HEK293 (cell line): ENCODE measurements around the gene IL20RA.

ENCODE experiments used
- CTCF ChIA-PET: fragments of 350-600 bp; formaldehyde crosslinking; extraction: SDS; loops from one replicate; lab custom pipeline; 2021; ENCODE audit warnings: antibody characterized with exemption; lab: Yijun Ruan, JAX
- POLR2A ChIA-PET: fragments of 300-600 bp; formaldehyde crosslinking; extraction: SDS; loops from one replicate; lab custom pipeline; 2020; ENCODE audit warnings: antibody characterized with exemption, inconsistent platforms; lab: Yijun Ruan, JAX
- H3K27ac ChIP-seq: fragments of 200-500 bp; sonication (Bioruptor generic); 2 replicates; pipeline ENCODE4 v1.5.1; 2014; ENCODE audit warnings: low read depth, low read length, control low read depth, inconsistent platforms; ENCODE audit errors: extremely low read depth
- H3K36me3 ChIP-seq, 2 experiments: fragments of 200-500 bp in 1 of 2; sonication (Bioruptor generic) in 1 of 2; 1 replicate in 1 of 2; 2 replicates in 1 of 2; pipeline ENCODE4 v1.5.1; 2014 to 2017; ENCODE audit warnings: inconsistent platforms in 2 of 2, low read length in 2 of 2; ENCODE audit not compliant: control insufficient read depth in 2 of 2, insufficient read depth in 1 of 2
- H3K4me1 ChIP-seq: fragments of 200-500 bp; sonication (Bioruptor generic); 2 replicates; pipeline ENCODE4 v1.5.1; 2014; ENCODE audit warnings: mild to moderate bottlenecking, low read length, inconsistent platforms; ENCODE audit not compliant: control insufficient read depth, insufficient read depth
- H3K4me3 ChIP-seq: 2 replicates; pipeline ENCODE4 v1.5.1; 2011; ENCODE audit warnings: low read depth, mild to moderate bottlenecking, control low read depth, low read length, moderate library complexity
- H3K9me3 ChIP-seq: fragments of 200-500 bp; sonication (Bioruptor generic); 2 replicates; pipeline ENCODE4 v1.5.1; 2014; ENCODE audit warnings: low read depth, low read length, inconsistent platforms; ENCODE audit not compliant: control insufficient read depth, insufficient read depth
- EGR2 ChIP-seq: fragments of 450-650 bp; formaldehyde crosslinking; IDR thresholded peaks from 2 replicates; pipeline ENCODE4 v1.5.1; 2016; ENCODE audit warnings: low read depth, missing biosample characterization, missing genetic modification characterization
- KLF17 ChIP-seq: fragments of 450-650 bp; formaldehyde crosslinking; IDR thresholded peaks from 2 replicates; pipeline ENCODE4 v1.5.1; 2016; ENCODE audit warnings: missing biosample characterization, missing genetic modification characterization
- MYNN ChIP-seq: fragments of 450-650 bp; formaldehyde crosslinking; IDR thresholded peaks from 2 replicates; pipeline ENCODE4 v1.5.1; 2016; ENCODE audit warnings: missing biosample characterization, missing genetic modification characterization, borderline replicate concordance
- RBAK ChIP-seq: fragments of 450-650 bp; formaldehyde crosslinking; IDR thresholded peaks from 2 replicates; pipeline ENCODE4 v1.5.1; 2016; ENCODE audit warnings: missing biosample characterization, missing genetic modification characterization
- SCRT1 ChIP-seq: fragments of 450-650 bp; formaldehyde crosslinking; IDR thresholded peaks from 2 replicates; pipeline ENCODE4 v1.5.1; 2016; ENCODE audit warnings: missing biosample characterization, missing genetic modification characterization, borderline replicate concordance
- SP7 ChIP-seq: fragments of 450-650 bp; formaldehyde crosslinking; IDR thresholded peaks from 2 replicates; pipeline ENCODE4 v1.5.1; 2016; ENCODE audit warnings: missing biosample characterization, missing genetic modification characterization
- ZBTB17 ChIP-seq: fragments of 450-650 bp; formaldehyde crosslinking; IDR thresholded peaks from 2 replicates; pipeline ENCODE4 v1.5.1; 2016; ENCODE audit warnings: missing biosample characterization, missing genetic modification characterization
- ZBTB7A ChIP-seq: fragments of 450-650 bp; formaldehyde crosslinking; IDR thresholded peaks from 2 replicates; pipeline ENCODE4 v1.5.1; 2016; ENCODE audit warnings: low read depth, missing biosample characterization, missing genetic modification characterization
- ZFP3 ChIP-seq: fragments of 450-650 bp; formaldehyde crosslinking; IDR thresholded peaks from 2 replicates; pipeline ENCODE4 v1.5.1; 2016; ENCODE audit warnings: low read depth, missing biosample characterization, missing genetic modification characterization
- ZIC2 ChIP-seq: fragments of 450-650 bp; formaldehyde crosslinking; IDR thresholded peaks from 2 replicates; pipeline ENCODE4 v1.5.1; 2016; ENCODE audit warnings: missing biosample characterization, missing genetic modification characterization
- ZNF112 ChIP-seq: fragments of 450-650 bp; formaldehyde crosslinking; IDR thresholded peaks from 2 replicates; pipeline ENCODE4 v1.5.0; 2017; ENCODE audit warnings: missing biosample characterization, missing genetic modification characterization
- ZNF114 ChIP-seq: fragments of 450-650 bp; formaldehyde crosslinking; IDR thresholded peaks from 2 replicates; pipeline ENCODE4 v1.5.0; 2017; ENCODE audit warnings: missing biosample characterization, missing genetic modification characterization
- ZNF121 ChIP-seq: fragments of 450-650 bp; formaldehyde crosslinking; IDR thresholded peaks from 2 replicates; pipeline ENCODE4 v1.5.1; 2016; ENCODE audit warnings: missing biosample characterization, missing genetic modification characterization
- ZNF132 ChIP-seq: fragments of 450-650 bp; formaldehyde crosslinking; IDR thresholded peaks from 2 replicates; pipeline ENCODE4 v1.5.1; 2017; ENCODE audit warnings: missing biosample characterization, missing genetic modification characterization, borderline replicate concordance
- ZNF155 ChIP-seq: fragments of 450-650 bp; formaldehyde crosslinking; IDR thresholded peaks from 2 replicates; pipeline ENCODE4 v1.5.1; 2016; ENCODE audit warnings: missing biosample characterization, missing genetic modification characterization
- ZNF2 ChIP-seq: fragments of 450-650 bp; formaldehyde crosslinking; IDR thresholded peaks from 2 replicates; pipeline ENCODE4 v1.5.1; 2016; ENCODE audit warnings: missing biosample characterization, missing genetic modification characterization
- ZNF23 ChIP-seq: fragments of 450-650 bp; formaldehyde crosslinking; IDR thresholded peaks from 2 replicates; pipeline ENCODE4 v1.5.1; 2016; ENCODE audit warnings: missing biosample characterization, missing genetic modification characterization, borderline replicate concordance
- ZNF24 ChIP-seq: fragments of 450-650 bp; formaldehyde crosslinking; IDR thresholded peaks from 2 replicates; pipeline ENCODE4 v1.5.1; 2016; ENCODE audit warnings: missing biosample characterization, missing genetic modification characterization
- ZNF26 ChIP-seq: fragments of 450-650 bp; formaldehyde crosslinking; IDR thresholded peaks from 2 replicates; pipeline ENCODE4 v1.5.1; 2016; ENCODE audit warnings: missing biosample characterization, missing genetic modification characterization
- ZNF274 ChIP-seq, 2 experiments: fragments of 200-500 bp in 1 of 2; fragments of 450-650 bp in 1 of 2; sonication (Bioruptor generic) in 1 of 2; formaldehyde crosslinking in 1 of 2; IDR thresholded peaks; 2 replicates each; pipeline versions ENCODE4 v1.5.1 to v1.6.1; 2014 to 2016; ENCODE audit warnings: borderline replicate concordance in 1 of 2, inconsistent platforms in 1 of 2, low read length in 1 of 2, missing biosample characterization in 1 of 2, missing genetic modification characterization in 1 of 2
- ZNF341 ChIP-seq: fragments of 450-650 bp; formaldehyde crosslinking; IDR thresholded peaks from 2 replicates; pipeline ENCODE4; 2016; ENCODE audit warnings: low read depth, missing biosample characterization, missing genetic modification characterization
- ZNF426 ChIP-seq: fragments of 450-650 bp; formaldehyde crosslinking; IDR thresholded peaks from 2 replicates; pipeline ENCODE4 v1.5.1; 2017; ENCODE audit warnings: missing biosample characterization, missing genetic modification characterization, mild to moderate bottlenecking, inconsistent platforms, moderate library complexity
- ZNF501 ChIP-seq: fragments of 450-650 bp; formaldehyde crosslinking; IDR thresholded peaks from 2 replicates; pipeline ENCODE4 v1.5.1; 2016; ENCODE audit warnings: missing biosample characterization, missing genetic modification characterization
- ZNF529 ChIP-seq: fragments of 450-650 bp; formaldehyde crosslinking; IDR thresholded peaks from 2 replicates; pipeline ENCODE4 v1.5.1; 2017; ENCODE audit warnings: missing genetic modification characterization, missing biosample characterization; ENCODE audit not compliant: insufficient replicate concordance
- ZNF544 ChIP-seq: fragments of 450-650 bp; formaldehyde crosslinking; IDR thresholded peaks from 2 replicates; pipeline ENCODE4 v1.5.0; 2017; ENCODE audit warnings: missing biosample characterization, missing genetic modification characterization
- ZNF548 ChIP-seq: fragments of 450-650 bp; formaldehyde crosslinking; IDR thresholded peaks from 2 replicates; pipeline ENCODE4 v1.5.1; 2016; ENCODE audit warnings: missing biosample characterization, missing genetic modification characterization
- ZNF549 ChIP-seq: fragments of 450-650 bp; IDR thresholded peaks from 2 replicates; pipeline ENCODE4 v1.5.1; 2018; ENCODE audit warnings: missing biosample characterization, missing genetic modification characterization, mild to moderate bottlenecking, inconsistent platforms, moderate library complexity
- ZNF600 ChIP-seq: fragments of 450-650 bp; formaldehyde crosslinking; IDR thresholded peaks from 2 replicates; pipeline ENCODE4 v1.5.1; 2016; ENCODE audit warnings: missing biosample characterization, missing genetic modification characterization
- ZNF670 ChIP-seq: fragments of 450-650 bp; formaldehyde crosslinking; IDR thresholded peaks from 2 replicates; pipeline ENCODE4 v1.5.1; 2016; ENCODE audit warnings: missing biosample characterization, missing genetic modification characterization, low read depth
- ZNF785 ChIP-seq: fragments of 450-650 bp; formaldehyde crosslinking; IDR thresholded peaks from 2 replicates; pipeline ENCODE4 v1.5.1; 2016; ENCODE audit warnings: missing biosample characterization, missing genetic modification characterization
- ZSCAN18 ChIP-seq: fragments of 450-650 bp; formaldehyde crosslinking; IDR thresholded peaks from 2 replicates; pipeline ENCODE4 v1.5.1; 2016; ENCODE audit warnings: missing biosample characterization, missing genetic modification characterization

Gene IL20RA

GRCh38 chr6:136992113-136992512 is 52.7 kb downstream of the IL20RA start:
- Histone ChIP-seq H3K36me3 (no peaks in the 10 kb centered on the region), H3K9me3 (no peaks in the 10 kb centered on the region), H3K27ac (no peak overlapping the region), H3K4me3 (no peak overlapping the region), H3K4me1 (peaks cover 5% of the 10 kb centered on the region)
- POLR2A ChIA-PET: interaction anchor here (0.6 kb wide), 1 partner anchor 31 kb away, joined by 3 read pairs; no protein-coding TSS in a partner anchor
- CTCF ChIA-PET: interaction anchor here (0.8 to 1.6 kb wide), 3 partner anchors 22 to 199 kb away, joined by 3 to 7 read pairs (median 3); no protein-coding TSS in a partner anchor
- no peak for TF ChIP-seq ZNF785 (tag by site-specific recombination)
- TF ChIP-seq MYNN: peak; percentile 91
- peak; percentile 26; the same call in 1 of the 2 replicates for TF ChIP-seq ZNF600
- TF ChIP-seq ZBTB17 (tag by site-specific recombination): peak; percentile 68

- CTCF ChIA-PET: interaction anchor here (0.8 to 1.6 kb wide), 5 partner anchors 22 to 199 kb away, joined by 3 to 7 read pairs (median 3); no protein-coding TSS in a partner anchor
- H3K27ac ChIP-seq: no peak overlapping the region
- peaks cover 5% of the 10 kb centered on the region for H3K4me1 ChIP-seq
- no peaks in the 10 kb centered on the region for H3K36me3 ChIP-seq
- POLR2A ChIA-PET: interaction anchor here (0.6 kb wide), 1 partner anchor 30 kb away, joined by 3 read pairs; no protein-coding TSS in a partner anchor
- no peak overlapping the region for H3K4me3 ChIP-seq
- no peaks in the 10 kb centered on the region for H3K9me3 ChIP-seq
- no peak for TF ChIP-seq ZBTB7A
- no peak for TF ChIP-seq ZNF112
- no peak for TF ChIP-seq ZNF274 (IDR thresholded peaks at IDR 0.05; ENCODE audit: low read length)
- TF ChIP-seq ZNF274 (tag by site-specific recombination; IDR thresholded peaks at IDR 0.05; ENCODE audit: borderline replicate concordance): no peak
- no peak for TF ChIP-seq ZNF529
- TF ChIP-seq RBAK (tag by site-specific recombination): no peak
- TF ChIP-seq KLF17 (tag by site-specific recombination): no peak
- no peak for TF ChIP-seq SP7 (tag by site-specific recombination)
- no peak for TF ChIP-seq ZNF155 (tag by site-specific recombination)
- TF ChIP-seq ZFP3 (tag by site-specific recombination): no peak
- no peak for TF ChIP-seq ZNF132
Observed at GRCh38 chr6:136991646-136992045, 53.1 kb downstream of the IL20RA start.

GRCh38 chr6:136990754-136991153 is 54.0 kb downstream of the IL20RA start:
- H3K4me1 ChIP-seq: peaks cover 5% of the 10 kb centered on the region
- ChIA-PET CTCF (interaction anchor here (0.6 to 1.3 kb wide), 5 partner anchors 10 to 53 kb away, joined by 3 to 6 read pairs (median 3); no protein-coding TSS in a partner anchor), POLR2A (interaction anchor here (0.6 kb wide), 1 partner anchor 10 kb away, joined by 4 read pairs; no protein-coding TSS in a partner anchor)
- no peak overlapping the region for H3K27ac ChIP-seq
- H3K9me3 ChIP-seq: no peaks in the 10 kb centered on the region
- H3K4me3 ChIP-seq: no peak overlapping the region
- H3K36me3 ChIP-seq: no peaks in the 10 kb centered on the region
- TF ChIP-seq MYNN (no peak), ZNF544 (no peak), ZNF501 (tag by site-specific recombination) (no peak), ZNF24 (tag by site-specific recombination) (no peak), ZNF114 (tag by site-specific recombination) (no peak), ZNF549 (tag by site-specific recombination) (no peak), ZNF23 (tag by site-specific recombination) (no peak), ZNF548 (no peak), ZNF670 (tag by site-specific recombination) (no peak), ZNF121 (no peak), ZIC2 (tag by site-specific recombination) (no peak), SCRT1 (tag by site-specific recombination) (no peak), EGR2 (tag by site-specific recombination) (no peak), ZNF341 (tag by site-specific recombination) (no peak), ZNF26 (no peak), ZNF2 (tag by site-specific recombination) (no peak), ZSCAN18 (tag by site-specific recombination) (no peak), ZNF426 (no peak)
